GM23248 (cell line): ENCODE results near the gene PLA2G2E. TPM values are rescaled to one million over a fixed set of nuclear protein-coding genes. Genes with fewer than 3 reads are reported as not detected.

ENCODE experiments used
- DNase-seq: peaks from one replicate; pipeline ENCODE4 v3.0.0-alpha.2; 2015
- H2AFZ ChIP-seq: fragments of 200-600 bp; sonication (generic); 2 replicates; pipeline ENCODE4 v1.6.1; 2016; ENCODE audit warnings: antibody characterized with exemption
- H3F3A ChIP-seq: fragments of 200-600 bp; sonication (generic); 2 replicates; pipeline ENCODE4 v1.6.1; 2016; ENCODE audit warnings: mild to moderate bottlenecking, antibody characterized with exemption, mixed run types; ENCODE audit not compliant: insufficient read depth
- H3K27ac ChIP-seq: fragments of 200-600 bp; sonication (generic); 2 replicates; pipeline ENCODE4 v1.5.1; 2016; ENCODE audit warnings: mild to moderate bottlenecking
- H3K27me3 ChIP-seq: fragments of 200-600 bp; sonication (generic); replicated peaks from 2 replicates; pipeline ENCODE4 v1.6.1; 2016; ENCODE audit warnings: mild to moderate bottlenecking; ENCODE audit not compliant: insufficient read depth
- H3K36me3 ChIP-seq: fragments of 200-600 bp; sonication (generic); 2 replicates; pipeline ENCODE4 v1.6.1; 2016; ENCODE audit warnings: low read depth, mild to moderate bottlenecking
- H3K4me1 ChIP-seq: fragments of 200-600 bp; sonication (generic); 2 replicates; pipeline ENCODE4 v1.6.1; 2016; ENCODE audit warnings: mild to moderate bottlenecking; ENCODE audit not compliant: insufficient read depth
- H3K4me2 ChIP-seq: fragments of 200-600 bp; sonication (generic); one replicate; pipeline ENCODE4 v1.6.1; 2016; ENCODE audit warnings: mild to moderate bottlenecking; ENCODE audit not compliant: unreplicated experiment
- H3K4me3 ChIP-seq: fragments of 200-600 bp; sonication (generic); 2 replicates; pipeline ENCODE4 v1.5.1; 2016; ENCODE audit warnings: mild to moderate bottlenecking
- H3K79me2 ChIP-seq: fragments of 200-600 bp; sonication (generic); 2 replicates; pipeline ENCODE4 v1.6.1; 2016; ENCODE audit warnings: mild to moderate bottlenecking; ENCODE audit not compliant: insufficient read depth
- H3K9ac ChIP-seq: fragments of 200-600 bp; sonication (generic); 2 replicates; pipeline ENCODE4 v1.6.1; 2016; ENCODE audit warnings: mild to moderate bottlenecking
- H3K9me2 ChIP-seq: fragments of 200-600 bp; sonication (generic); 2 replicates; pipeline ENCODE4 v1.6.1; 2016; ENCODE audit warnings: mixed run types, mild to moderate bottlenecking, moderate library complexity; ENCODE audit not compliant: insufficient read depth
- H3K9me3 ChIP-seq: fragments of 200-600 bp; sonication (generic); one replicate; pipeline ENCODE4 v1.6.1; 2017; ENCODE audit warnings: low read depth
- H4K20me1 ChIP-seq: fragments of 200-600 bp; sonication (generic); 2 replicates; pipeline ENCODE4 v1.6.0; 2016; ENCODE audit not compliant: insufficient read depth
- EZH2 ChIP-seq: fragments of 200-600 bp; sonication (generic); IDR thresholded peaks from 2 replicates; pipeline ENCODE4 v1.6.1; 2018; ENCODE audit warnings: antibody characterized with exemption, mild to moderate bottlenecking; ENCODE audit not compliant: insufficient read depth, poor library complexity, severe bottlenecking
- EZH2phosphoT487 ChIP-seq: fragments of 200-600 bp; sonication (generic); IDR thresholded peaks from 2 replicates; pipeline ENCODE4 v1.6.1; 2018; ENCODE audit warnings: antibody characterized with exemption, moderate library complexity, mild to moderate bottlenecking, low read depth; ENCODE audit not compliant: insufficient read depth
- WGBS, 2 experiments: methylation state at CpG; one replicate each; pipeline ENCODE4 v1.1.6; 2015 to 2017; ENCODE audit warnings: low lambda C conversion rate in 2 of 2, low coverage in 1 of 2; ENCODE audit errors: missing lambda C conversion rate in 2 of 2; 5-methylcytosine and 5-hydroxymethylcytosine counted together
- in situ Hi-C: fragments of 300-500 bp; cut with MboI; formaldehyde crosslinking; loops from 2 replicates; pipeline ENCODE4 v1.15.0; 2020
- polyA plus RNA-seq: library from polyadenylated mRNA; unstranded; fragments of >200 nt; fragmentation: Nextera tagmentation; extraction: Ambion mirVana; gene quantifications from 2 replicates; pipeline ENCODE4 v1.2.1, GENCODE V29; 2016
- total RNA-seq: library from RNA; depleted of rRNA; stranded (reverse); fragments of >200 nt; shearing (Covaris generic); gene quantifications from 2 replicates; pipeline ENCODE4 v1.2.3, GENCODE V29; 2014

Gene PLA2G2E
- total and polyA plus RNA-seq, 2 experiments from 2014 or later: not detected

- Histone ChIP-seq H3K27ac (no peak overlapping the region), H3K4me1 (no peaks in the 10 kb centered on the region), H3K9me3 (no peaks in the 10 kb centered on the region), H3K4me3 (no peak overlapping the region), H3F3A (no peaks in the 10 kb centered on the region), H3K4me2 (no peak overlapping the region), H3K27me3 (no peaks in the 10 kb centered on the region), H3K79me2 (no peaks in the 10 kb centered on the region), H3K36me3 (no peaks in the 10 kb centered on the region), H4K20me1 (no peaks in the 10 kb centered on the region), H2AFZ (no peak overlapping the region), H3K9me2 (no peaks in the 10 kb centered on the region), H3K9ac (no peak overlapping the region)
- 23 to 24% methylated on average over 2 of the region's 2 CpGs for WGBS, 2 experiments
- in situ Hi-C loops: no loop called here
- TF ChIP-seq EZH2phosphoT487 (no peak), EZH2 (no peak)
- DNase-seq: no peak
Observed at GRCh38 chr1:19942657-19943056, 19.2 kb upstream of the PLA2G2E start.

- peak; percentile 13 for DNase-seq
- Histone ChIP-seq H3F3A (no peaks in the 10 kb centered on the region), H3K9me3 (no peaks in the 10 kb centered on the region), H3K36me3 (no peaks in the 10 kb centered on the region), H2AFZ (no peak overlapping the region), H3K9me2 (no peaks in the 10 kb centered on the region), H3K4me3 (no peak overlapping the region), H3K4me1 (no peaks in the 10 kb centered on the region), H3K79me2 (no peaks in the 10 kb centered on the region), H3K27ac (no peak overlapping the region), H3K4me2 (no peak overlapping the region), H3K9ac (no peak overlapping the region), H3K27me3 (no peaks in the 10 kb centered on the region), H4K20me1 (no peaks in the 10 kb centered on the region)
- TF ChIP-seq EZH2phosphoT487: no peak
- no peak for TF ChIP-seq EZH2
- in situ Hi-C loops: no loop called here
- WGBS, 2 experiments: 63 to 71% methylated on average over 3 of the region's 3 CpGs
Observed at GRCh38 chr1:19942088-19942487, 18.7 kb upstream of the PLA2G2E start.

- H3F3A ChIP-seq: no peaks in the 10 kb centered on the region
- WGBS, 2 experiments: 59 to 81% methylated on average over 3 of the region's 3 CpGs
- no peak overlapping the region for H3K27ac ChIP-seq
- no peaks in the 10 kb centered on the region for H4K20me1 ChIP-seq
- no peaks in the 10 kb centered on the region for H3K36me3 ChIP-seq
- TF ChIP-seq EZH2phosphoT487 (no peak), EZH2 (no peak)
- H3K9me2 ChIP-seq: no peaks in the 10 kb centered on the region
- no peak for DNase-seq
- H3K4me3 ChIP-seq: no peak overlapping the region
- no peak overlapping the region for H3K9ac ChIP-seq
- H3K79me2 ChIP-seq: no peaks in the 10 kb centered on the region
- in situ Hi-C loops: no loop called here
- H3K27me3 ChIP-seq: no peaks in the 10 kb centered on the region
- no peaks in the 10 kb centered on the region for H3K4me1 ChIP-seq
- no peak overlapping the region for H2AFZ ChIP-seq
- no peak overlapping the region for H3K4me2 ChIP-seq
- no peaks in the 10 kb centered on the region for H3K9me3 ChIP-seq
Observed at GRCh38 chr1:19941206-19941568, 17.8 kb upstream of the PLA2G2E start.

GRCh38 chr1:19940486-19941205 lies 17.2 kb upstream of the PLA2G2E start:
- Histone ChIP-seq H4K20me1 (no peaks in the 10 kb centered on the region), H3K9me2 (no peaks in the 10 kb centered on the region), H3K4me1 (no peaks in the 10 kb centered on the region), H3K27me3 (no peaks in the 10 kb centered on the region), H3K79me2 (no peaks in the 10 kb centered on the region), H3K36me3 (no peaks in the 10 kb centered on the region), H3K9me3 (no peaks in the 10 kb centered on the region), H3K9ac (no peak overlapping the region), H3K27ac (no peak overlapping the region), H2AFZ (no peak overlapping the region), H3K4me3 (no peak overlapping the region), H3K4me2 (no peak overlapping the region), H3F3A (no peaks in the 10 kb centered on the region)
- WGBS, 2 experiments: 39 to 44% methylated on average over 7 of the region's 7 CpGs
- no peak for TF ChIP-seq EZH2phosphoT487
- no peak for TF ChIP-seq EZH2
- in situ Hi-C loops: no loop called here
- no peak for DNase-seq

- Histone ChIP-seq H3K4me2 (no peak overlapping the region), H3K27ac (no peak overlapping the region), H3K4me3 (no peak overlapping the region), H3K9ac (no peak overlapping the region), H3K4me1 (no peaks in the 10 kb centered on the region), H2AFZ (no peak overlapping the region), H4K20me1 (no peaks in the 10 kb centered on the region), H3K9me3 (no peaks in the 10 kb centered on the region), H3F3A (no peaks in the 10 kb centered on the region), H3K36me3 (no peaks in the 10 kb centered on the region), H3K79me2 (no peaks in the 10 kb centered on the region), H3K27me3 (no peaks in the 10 kb centered on the region), H3K9me2 (no peaks in the 10 kb centered on the region)
- DNase-seq: no peak
- 76 to 87% methylated on average over 1 of the region's 1 CpG for WGBS, 2 experiments
- no peak for TF ChIP-seq EZH2
- TF ChIP-seq EZH2phosphoT487: no peak
- in situ Hi-C loops: no loop called here
Observed at GRCh38 chr1:19938472-19938871, 15.1 kb upstream of the PLA2G2E start.
